Endothelial cell of umbilical vein (primary cell): ENCODE results near the gene CAPN5. TPM values are rescaled to one million over a fixed set of nuclear protein-coding genes. Genes with fewer than 3 reads are reported as not detected.

ENCODE experiments used
- BruUV-seq: library from RNA; stranded (reverse); fragments of 400-500 nt; replicated peaks from 2 replicates; lab custom pipeline; 2021; lab: Mats Ljungman, UMichigan
- CTCF ChIA-PET: fragments of 300-600, 350-600 bp; sonication (Branson Sonifier 250); formaldehyde crosslinking; loops from one replicate; lab custom pipeline; 2021; ENCODE audit warnings: antibody characterized with exemption, inconsistent platforms; lab: Charles Lee
- POLR2A ChIA-PET: fragments of 300-600, 350-600 bp; sonication (Branson Sonifier 250); formaldehyde crosslinking; loops from one replicate; lab custom pipeline; 2021; ENCODE audit warnings: antibody characterized with exemption, inconsistent platforms; lab: Charles Lee
- DNase-seq: peaks from one replicate; pipeline ENCODE4 v3.0.0-alpha.2; 2011; ENCODE audit warnings: low read depth, low spot score
- FAIRE-seq: peaks from 2 replicates; lab custom pipeline; 2011; peaks lifted over from hg19 to GRCh38; lab: Jason Lieb, UNC
- H2AFZ ChIP-seq: 2 replicates; pipeline ENCODE4 v1.6.0; 2012; ENCODE audit warnings: low read depth, low read length, control low read depth, inconsistent platforms
- H3K27ac ChIP-seq: 2 replicates; pipeline ENCODE4 v1.5.1; 2011; ENCODE audit warnings: low read depth, mild to moderate bottlenecking, control low read depth, low read length, moderate library complexity; ENCODE audit not compliant: insufficient read depth
- H3K27me3 ChIP-seq, 2 experiments: 2 replicates each; pipeline versions ENCODE4 v1.6.0 to v1.6.1; 2011; ENCODE audit warnings: low read length in 2 of 2, mixed read lengths in 1 of 2; ENCODE audit not compliant: control insufficient read depth in 2 of 2, insufficient read depth in 2 of 2
- H3K36me3 ChIP-seq, 2 experiments: 2 replicates in 1 of 2; 3 replicates in 1 of 2; pipeline ENCODE4 v1.5.1; 2011; ENCODE audit warnings: low read length in 2 of 2, mild to moderate bottlenecking in 1 of 2, moderate library complexity in 1 of 2; ENCODE audit not compliant: control insufficient read depth in 2 of 2, insufficient read depth in 2 of 2; ENCODE audit errors: extremely low read depth in 1 of 2
- H3K4me1 ChIP-seq: 3 replicates; pipeline ENCODE4 v1.5.1; 2011; ENCODE audit warnings: mild to moderate bottlenecking, low read length; ENCODE audit not compliant: control insufficient read depth, insufficient read depth; ENCODE audit errors: extremely low read depth
- H3K4me2 ChIP-seq: 2 replicates; pipeline ENCODE4 v1.6.1; 2011; ENCODE audit warnings: low read length, control low read depth, mixed read lengths; ENCODE audit not compliant: insufficient read depth
- H3K4me3 ChIP-seq, 3 experiments: fragments of 200-600 bp in 1 of 3; sonication (generic), shearing (Covaris generic) in 1 of 3; replicated peaks in 1 of 3; 2 replicates each; pipeline ENCODE4 v1.5.1; 2011 to 2016; ENCODE audit warnings: control low read depth in 3 of 3, low read length in 3 of 3, mild to moderate bottlenecking in 2 of 3, inconsistent platforms in 1 of 3, low read depth in 1 of 3, moderate library complexity in 1 of 3; ENCODE audit not compliant: insufficient read depth in 1 of 3
- H3K79me2 ChIP-seq: 2 replicates; pipeline ENCODE4 v1.6.0; 2012; ENCODE audit warnings: low read length, inconsistent platforms; ENCODE audit not compliant: control insufficient read depth, insufficient read depth
- H3K9ac ChIP-seq: replicated peaks from 2 replicates; pipeline ENCODE3; 2011; ENCODE audit warnings: low read length, control low read depth; ENCODE audit not compliant: insufficient read depth; ENCODE audit errors: extremely low read depth
- H3K9me1 ChIP-seq: replicated peaks from 3 replicates; pipeline ENCODE4 v1.6.0; 2011; ENCODE audit warnings: mild to moderate bottlenecking, low read length; ENCODE audit not compliant: control insufficient read depth, insufficient read depth; ENCODE audit errors: extremely low read depth
- H3K9me3 ChIP-seq: replicated peaks from 2 replicates; pipeline ENCODE4 v1.5.1; 2012; ENCODE audit warnings: low read length, inconsistent platforms; ENCODE audit not compliant: control insufficient read depth, insufficient read depth
- H4K20me1 ChIP-seq: replicated peaks from 2 replicates; pipeline ENCODE3; 2011; ENCODE audit warnings: mild to moderate bottlenecking, low read length; ENCODE audit not compliant: control insufficient read depth, insufficient read depth; ENCODE audit errors: extremely low read depth
- EZH2 ChIP-seq: IDR thresholded peaks from 2 replicates; pipeline ENCODE4 v1.6.1; 2012; ENCODE audit warnings: borderline replicate concordance, low read depth, mild to moderate bottlenecking, moderate library complexity, low read length, inconsistent platforms; ENCODE audit not compliant: severe bottlenecking
- FOS ChIP-seq: IDR thresholded peaks from 2 replicates; pipeline ENCODE4 v1.6.1; 2011; ENCODE audit warnings: mild to moderate bottlenecking, low read length, moderate library complexity, borderline replicate concordance; ENCODE audit not compliant: insufficient read depth
- GATA2 ChIP-seq: IDR thresholded peaks from 2 replicates; pipeline ENCODE4 v1.7.0; 2011; ENCODE audit warnings: low read depth, mild to moderate bottlenecking, moderate library complexity, mixed read lengths, low read length; ENCODE audit not compliant: insufficient read length, insufficient read depth
- MYC ChIP-seq: IDR thresholded peaks from one replicate; pipeline ENCODE4 v1.6.1; 2011; ENCODE audit warnings: mild to moderate bottlenecking, low read depth, low read length
- POLR2A ChIP-seq: IDR thresholded peaks from 2 replicates; pipeline ENCODE4 v1.6.1; 2012; ENCODE audit warnings: low read depth, mild to moderate bottlenecking, control low read depth, low read length
- POLR2AphosphoS5 ChIP-seq: IDR thresholded peaks from 2 replicates; pipeline ENCODE4 v1.6.1; 2012; ENCODE audit warnings: low read depth, mild to moderate bottlenecking, control low read depth, low read length, moderate library complexity; ENCODE audit not compliant: insufficient read depth
- dilution Hi-C: fragments of 300-500 bp; cut with MboI; formaldehyde crosslinking; loops from one replicate; pipeline ENCODE4 v1.15.0; 2019; ENCODE audit warnings: low sequenced_read_pairs; ENCODE audit not compliant: extremely low pct_ligation_motif_present
- intact Hi-C: fragments of 100-400 bp; cut with micrococcal nuclease; formaldehyde crosslinking; loops from one replicate; pipeline ENCODE4 v1.10.0; 2022
- polyA plus RNA-seq, 4 experiments: library from polyadenylated mRNA; depleted of rRNA in 3 of 4; stranded (reverse) in 3 of 4; unstranded in 1 of 4; fragments of >200 nt; gene quantifications; 2 replicates each; pipeline versions ENCODE4 v1.2.1 to v1.2.3, GENCODE V29; 2011 to 2012; ENCODE audit warnings: missing spikeins in 1 of 4
- total RNA-seq: library from RNA; stranded (reverse); gene quantifications from 2 replicates; pipeline ENCODE4 v1.2.3, GENCODE V29; 2021
- TF ChIP-seq, protein P1 (sequence below): IDR thresholded peaks from 2 replicates; pipeline ENCODE4 v1.6.1; 2011; ENCODE audit not compliant: insufficient read depth, insufficient read length
- TF ChIP-seq, protein P2 (sequence below), 2 donors: IDR thresholded peaks; 1 replicate in 1 of 2; 2 replicates in 1 of 2; pipeline ENCODE4 v1.5.1; 2011; ENCODE audit warnings: low read length in 2 of 2, mild to moderate bottlenecking in 2 of 2, moderate library complexity in 2 of 2, control low read depth in 1 of 2, inconsistent platforms in 1 of 2, low read depth in 1 of 2; ENCODE audit not compliant: insufficient read depth in 1 of 2; ENCODE audit errors: extremely low read depth in 1 of 2

CAPN5 gene
- total and polyA plus RNA-seq, 2 donors (not counting 3 experiments of a cell fraction or from before 2014, with no cell fraction given), result 15.0 to 17.0 TPM

DNA sequence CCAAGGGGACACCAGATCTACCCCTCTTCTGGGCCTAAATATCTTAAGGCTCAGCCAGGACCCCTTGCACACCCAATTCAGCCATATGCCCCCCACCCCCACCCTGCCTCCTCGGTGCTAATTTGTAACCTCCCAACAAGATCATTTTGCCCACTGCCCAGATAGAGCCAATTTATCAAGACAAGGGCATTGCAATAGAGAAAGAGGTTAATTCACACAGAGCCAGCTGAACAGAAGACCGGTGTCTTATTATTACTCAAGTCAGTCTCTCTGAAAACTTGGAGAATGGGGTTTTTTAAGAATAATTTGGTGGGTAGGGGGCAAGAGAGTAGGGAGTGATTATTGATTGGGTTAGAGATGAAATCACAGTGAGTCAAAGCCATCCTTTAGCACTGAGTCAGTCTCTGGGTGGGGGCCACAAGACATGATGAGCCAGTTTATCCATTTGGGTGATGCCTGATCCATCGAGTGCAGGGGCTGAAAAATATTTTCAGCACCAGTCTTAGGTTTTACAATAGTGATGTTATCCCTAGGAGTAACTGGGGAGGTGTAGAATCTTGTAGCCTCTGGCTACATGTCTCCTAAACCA, 9.9 kb upstream of the CAPN5 start:
- no peaks in the 10 kb centered on the region for H3K4me1 ChIP-seq
- dilution Hi-C loops, result no loop called here
- no peaks in the 10 kb centered on the region for H3K9me1 ChIP-seq
- POLR2A ChIA-PET, result no interaction called here
- BruUV-seq, result no TSS peak
- no peak for DNase-seq
- no peaks in the 10 kb centered on the region for H3K9me3 ChIP-seq
- H2AFZ ChIP-seq, result no peak overlapping the region
- H3K36me3 ChIP-seq, result no peaks in the 10 kb centered on the region
- no peak overlapping the region for H3K9ac ChIP-seq
- H4K20me1 ChIP-seq, result no peaks in the 10 kb centered on the region
- no peak overlapping the region for H3K27ac ChIP-seq
- no peak for FAIRE-seq
- intact Hi-C loops, result no loop called here
- H3K27me3 ChIP-seq, result peaks cover 4 to 10% of the 10 kb centered on the region in 2 experiments
- no peak overlapping the region for H3K4me2 ChIP-seq
- H3K4me3 ChIP-seq, result no peak overlapping the region
- no peaks in the 10 kb centered on the region for H3K79me2 ChIP-seq
- TF ChIP-seq, protein P1, sequence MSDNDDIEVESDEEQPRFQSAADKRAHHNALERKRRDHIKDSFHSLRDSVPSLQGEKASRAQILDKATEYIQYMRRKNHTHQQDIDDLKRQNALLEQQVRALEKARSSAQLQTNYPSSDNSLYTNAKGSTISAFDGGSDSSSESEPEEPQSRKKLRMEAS, result no peak
- TF ChIP-seq MYC, result no peak
- TF ChIP-seq EZH2, result no peak
- TF ChIP-seq GATA2, result no peak
- TF ChIP-seq, protein P2, sequence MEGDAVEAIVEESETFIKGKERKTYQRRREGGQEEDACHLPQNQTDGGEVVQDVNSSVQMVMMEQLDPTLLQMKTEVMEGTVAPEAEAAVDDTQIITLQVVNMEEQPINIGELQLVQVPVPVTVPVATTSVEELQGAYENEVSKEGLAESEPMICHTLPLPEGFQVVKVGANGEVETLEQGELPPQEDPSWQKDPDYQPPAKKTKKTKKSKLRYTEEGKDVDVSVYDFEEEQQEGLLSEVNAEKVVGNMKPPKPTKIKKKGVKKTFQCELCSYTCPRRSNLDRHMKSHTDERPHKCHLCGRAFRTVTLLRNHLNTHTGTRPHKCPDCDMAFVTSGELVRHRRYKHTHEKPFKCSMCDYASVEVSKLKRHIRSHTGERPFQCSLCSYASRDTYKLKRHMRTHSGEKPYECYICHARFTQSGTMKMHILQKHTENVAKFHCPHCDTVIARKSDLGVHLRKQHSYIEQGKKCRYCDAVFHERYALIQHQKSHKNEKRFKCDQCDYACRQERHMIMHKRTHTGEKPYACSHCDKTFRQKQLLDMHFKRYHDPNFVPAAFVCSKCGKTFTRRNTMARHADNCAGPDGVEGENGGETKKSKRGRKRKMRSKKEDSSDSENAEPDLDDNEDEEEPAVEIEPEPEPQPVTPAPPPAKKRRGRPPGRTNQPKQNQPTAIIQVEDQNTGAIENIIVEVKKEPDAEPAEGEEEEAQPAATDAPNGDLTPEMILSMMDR (IDR thresholded peaks at IDR 0.05; ENCODE audit: extremely low read depth in 1 of 2, insufficient read depth in 1 of 2, low read depth in 1 of 2, low read length in 2 of 2), result no peak
- no peak for TF ChIP-seq POLR2A
- TF ChIP-seq FOS, result no peak
- no peak for TF ChIP-seq POLR2AphosphoS5
- CTCF ChIA-PET, result interaction anchor here (1.3 to 2.3 kb wide), 2 partner anchors 9 to 34 kb away, joined by 6 to 10 read pairs; no protein-coding TSS in a partner anchor
